ENCODE data around the gene C19orf47.
A peak's percentile ranks its signal among the peaks of the same experiment; 100 is the strongest.

The C19orf47 gene

DNA sequence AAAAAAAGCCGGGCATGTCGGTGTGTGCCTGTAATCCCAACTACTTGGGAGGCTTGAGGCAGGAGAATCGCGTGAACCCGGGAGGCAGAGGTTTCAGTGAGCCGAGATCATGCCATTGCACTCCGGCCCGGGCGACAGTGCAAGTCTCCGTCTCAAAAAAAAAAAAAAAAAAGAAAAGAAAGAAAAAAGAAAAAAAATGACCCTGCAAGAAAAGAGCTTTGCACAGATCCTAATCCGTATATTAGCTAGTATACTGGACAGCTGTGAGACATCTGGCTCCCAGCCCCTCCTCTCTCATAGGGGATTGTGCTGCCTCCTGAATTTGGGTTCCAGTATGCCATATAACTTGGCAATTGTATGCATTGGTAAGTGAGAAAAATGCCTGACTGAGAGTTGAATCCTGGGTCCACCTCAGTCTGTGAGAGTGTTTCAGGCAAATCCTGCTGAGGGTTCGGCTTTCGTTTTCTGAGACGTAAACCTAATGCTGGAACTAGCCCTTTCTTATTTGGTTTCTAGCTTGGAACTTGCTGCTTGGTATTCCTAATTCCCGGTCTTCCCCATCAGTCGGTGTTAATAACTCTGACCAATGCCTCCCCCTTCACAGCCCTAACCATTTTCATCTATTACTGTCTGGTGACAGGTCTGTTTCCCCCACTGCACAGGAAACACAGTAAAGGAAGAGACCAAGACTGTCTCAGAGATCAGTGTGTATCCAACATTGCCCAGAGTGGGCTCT lies 61.8 kb downstream of the C19orf47 start (continued):
- TF ChIP-seq, protein P1, sequence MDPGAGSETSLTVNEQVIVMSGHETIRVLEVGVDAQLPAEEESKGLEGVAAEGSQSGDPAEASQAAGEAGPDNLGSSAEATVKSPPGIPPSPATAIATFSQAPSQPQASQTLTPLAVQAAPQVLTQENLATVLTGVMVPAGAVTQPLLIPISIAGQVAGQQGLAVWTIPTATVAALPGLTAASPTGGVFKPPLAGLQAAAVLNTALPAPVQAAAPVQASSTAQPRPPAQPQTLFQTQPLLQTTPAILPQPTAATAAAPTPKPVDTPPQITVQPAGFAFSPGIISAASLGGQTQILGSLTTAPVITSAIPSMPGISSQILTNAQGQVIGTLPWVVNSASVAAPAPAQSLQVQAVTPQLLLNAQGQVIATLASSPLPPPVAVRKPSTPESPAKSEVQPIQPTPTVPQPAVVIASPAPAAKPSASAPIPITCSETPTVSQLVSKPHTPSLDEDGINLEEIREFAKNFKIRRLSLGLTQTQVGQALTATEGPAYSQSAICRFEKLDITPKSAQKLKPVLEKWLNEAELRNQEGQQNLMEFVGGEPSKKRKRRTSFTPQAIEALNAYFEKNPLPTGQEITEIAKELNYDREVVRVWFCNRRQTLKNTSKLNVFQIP (CRISPR knock-in tag; IDR thresholded peaks at IDR 0.05; ENCODE audit: borderline replicate concordance, low read depth), result no peak
- no peak for TF ChIP-seq GLIS3 (CRISPR knock-in tag; IDR thresholded peaks at IDR 0.05)
- TF ChIP-seq ZFP30 (CRISPR knock-in tag; IDR thresholded peaks at IDR 0.05), result no peak

DNA sequence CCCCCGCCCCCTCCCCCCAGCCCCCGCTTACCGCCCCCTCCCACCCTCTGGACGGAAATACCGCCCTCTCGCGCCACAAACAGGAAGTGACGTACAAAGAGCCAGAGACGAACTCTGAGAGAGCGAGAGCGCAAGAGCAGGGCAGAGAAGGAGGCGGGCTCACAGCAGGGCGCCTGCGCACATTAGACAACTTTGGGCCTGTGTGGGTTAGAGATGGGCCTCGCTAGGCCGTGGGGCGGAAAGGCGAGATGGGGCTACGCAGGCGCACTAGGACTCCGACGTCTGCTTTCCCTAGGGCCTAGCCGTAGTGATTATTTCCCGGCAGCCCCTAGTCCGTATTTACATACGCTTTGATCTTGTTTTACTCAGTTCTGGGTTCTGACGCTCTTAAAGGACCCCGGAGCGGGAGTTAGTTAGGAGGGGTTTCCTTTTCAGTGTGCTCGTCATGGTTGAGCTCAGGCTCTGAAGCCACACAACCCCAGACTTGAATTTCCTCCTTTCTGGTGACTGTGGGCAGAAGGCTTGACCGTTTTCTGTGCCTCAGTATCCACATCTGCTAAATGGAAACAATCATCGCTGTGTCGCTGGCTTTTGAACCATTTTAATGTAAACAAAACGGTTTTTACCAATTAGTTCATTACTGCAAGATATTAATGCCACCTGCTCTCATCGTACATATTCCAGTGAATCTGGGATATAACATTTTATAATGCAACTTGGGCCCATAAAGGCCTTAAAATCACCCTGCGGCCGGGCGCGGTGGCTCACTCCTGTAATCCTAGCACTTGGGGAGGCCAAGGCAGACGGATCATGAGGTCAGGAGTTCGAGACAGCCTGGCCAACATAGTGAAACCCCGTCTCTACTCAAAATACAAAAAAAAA lies 62.6 kb downstream of the C19orf47 start:
- TF ChIP-seq PPARA (CRISPR knock-in tag; IDR thresholded peaks at IDR 0.05; ENCODE audit: borderline replicate concordance) (0 out of 2 replicates have a peak, but pooled peaks have one; percentile 53), CSDC2 (CRISPR knock-in tag; IDR thresholded peaks at IDR 0.05) (no peak), TCF4 (CRISPR knock-in tag; IDR thresholded peaks at IDR 0.05; ENCODE audit: borderline replicate concordance) (no peak), ZFP30 (CRISPR knock-in tag; IDR thresholded peaks at IDR 0.05) (peak; percentile 32; the same call in 1 of the 2 replicates), ISL1 (CRISPR knock-in tag; IDR thresholded peaks at IDR 0.05) (no peak)
- TF ChIP-seq, protein P1 (CRISPR knock-in tag; IDR thresholded peaks at IDR 0.05; ENCODE audit: borderline replicate concordance, low read depth), result no peak
- TF ChIP-seq, protein P2, sequence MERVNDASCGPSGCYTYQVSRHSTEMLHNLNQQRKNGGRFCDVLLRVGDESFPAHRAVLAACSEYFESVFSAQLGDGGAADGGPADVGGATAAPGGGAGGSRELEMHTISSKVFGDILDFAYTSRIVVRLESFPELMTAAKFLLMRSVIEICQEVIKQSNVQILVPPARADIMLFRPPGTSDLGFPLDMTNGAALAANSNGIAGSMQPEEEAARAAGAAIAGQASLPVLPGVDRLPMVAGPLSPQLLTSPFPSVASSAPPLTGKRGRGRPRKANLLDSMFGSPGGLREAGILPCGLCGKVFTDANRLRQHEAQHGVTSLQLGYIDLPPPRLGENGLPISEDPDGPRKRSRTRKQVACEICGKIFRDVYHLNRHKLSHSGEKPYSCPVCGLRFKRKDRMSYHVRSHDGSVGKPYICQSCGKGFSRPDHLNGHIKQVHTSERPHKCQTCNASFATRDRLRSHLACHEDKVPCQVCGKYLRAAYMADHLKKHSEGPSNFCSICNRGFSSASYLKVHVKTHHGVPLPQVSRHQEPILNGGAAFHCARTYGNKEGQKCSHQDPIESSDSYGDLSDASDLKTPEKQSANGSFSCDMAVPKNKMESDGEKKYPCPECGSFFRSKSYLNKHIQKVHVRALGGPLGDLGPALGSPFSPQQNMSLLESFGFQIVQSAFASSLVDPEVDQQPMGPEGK (CRISPR knock-in tag; IDR thresholded peaks at IDR 0.05; ENCODE audit: borderline replicate concordance), result no peak
- ATAC-seq, result peak; percentile 94

DNA sequence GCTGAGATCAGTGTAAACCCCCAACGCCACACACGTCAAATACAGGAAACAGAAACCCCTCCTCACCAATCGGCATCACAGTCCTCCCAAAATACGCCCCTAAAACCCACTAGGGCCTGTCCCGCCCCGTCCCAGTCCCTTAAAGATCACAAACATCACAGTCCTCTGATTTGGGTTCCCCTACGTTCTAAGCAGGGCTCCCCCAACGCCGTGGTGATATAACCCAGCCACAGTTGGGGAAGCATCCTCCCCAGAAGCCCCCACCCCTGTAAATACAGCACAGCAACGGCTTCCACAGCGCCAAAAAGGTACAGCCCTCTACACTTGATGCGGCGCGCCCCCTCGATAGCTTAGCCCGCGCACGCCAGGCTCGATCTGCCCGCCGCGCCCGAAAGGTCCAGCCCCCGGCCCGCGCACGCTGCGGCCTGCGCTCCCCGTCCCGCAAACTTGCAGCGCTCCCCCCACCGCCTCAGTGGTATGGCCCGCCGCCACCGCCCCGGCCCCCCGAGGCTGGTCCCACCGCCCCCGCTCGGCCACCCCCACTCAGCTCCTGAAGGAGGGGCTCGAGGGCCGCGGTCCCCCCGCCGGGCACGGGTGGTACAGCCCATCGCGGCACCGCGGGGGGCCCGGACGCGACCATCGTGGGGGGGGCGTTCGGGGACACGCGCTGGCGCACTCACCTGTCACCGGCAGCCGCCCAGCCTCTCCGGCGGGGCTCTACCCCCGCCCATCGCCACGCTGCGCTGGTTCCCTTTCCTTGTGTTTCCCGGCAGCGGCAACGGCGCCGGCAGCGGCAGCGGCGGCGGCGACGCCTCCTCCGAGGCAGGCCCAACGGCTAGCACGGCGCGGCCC lies 63.5 kb downstream of the C19orf47 start, which contains the start of gene AKT2:
Gene AKT2, minus strand, starts transcription at position 845 of the 852 bp plus-strand sequence. CDS start 20,078 bp downstream, outside the sequence.
- peak; percentile 48 for ATAC-seq
- TF ChIP-seq OSR1 (CRISPR knock-in tag; IDR thresholded peaks at IDR 0.05) (no peak), ZNF70 (CRISPR knock-in tag; IDR thresholded peaks at IDR 0.05) (no peak), BACH2 (CRISPR knock-in tag; IDR thresholded peaks at IDR 0.05; ENCODE audit: borderline replicate concordance) (no peak), ZNF565 (CRISPR knock-in tag; conservative IDR thresholded peaks at IDR 0.05; ENCODE audit: low read depth) (no peak), RARB (CRISPR knock-in tag; IDR thresholded peaks at IDR 0.05) (no peak), GLIS3 (CRISPR knock-in tag; IDR thresholded peaks at IDR 0.05) (no peak), TCF4 (CRISPR knock-in tag; IDR thresholded peaks at IDR 0.05; ENCODE audit: borderline replicate concordance) (no peak), ZNF8 (CRISPR knock-in tag; IDR thresholded peaks at IDR 0.05) (no peak), SNAI2 (CRISPR knock-in tag; IDR thresholded peaks at IDR 0.05) (no peak), ARNTL (CRISPR knock-in tag; IDR thresholded peaks at IDR 0.05; ENCODE audit: borderline replicate concordance, low read depth) (no peak), ZC3H10 (CRISPR knock-in tag; IDR thresholded peaks at IDR 0.05) (no peak), TOX (CRISPR knock-in tag; IDR thresholded peaks at IDR 0.05; ENCODE audit: borderline replicate concordance) (no peak), ZFP3 (CRISPR knock-in tag; IDR thresholded peaks at IDR 0.05) (no peak), ISL1 (CRISPR knock-in tag; IDR thresholded peaks at IDR 0.05) (no peak), ZFP30 (CRISPR knock-in tag; IDR thresholded peaks at IDR 0.05) (no peak)
- TF ChIP-seq, protein P3, sequence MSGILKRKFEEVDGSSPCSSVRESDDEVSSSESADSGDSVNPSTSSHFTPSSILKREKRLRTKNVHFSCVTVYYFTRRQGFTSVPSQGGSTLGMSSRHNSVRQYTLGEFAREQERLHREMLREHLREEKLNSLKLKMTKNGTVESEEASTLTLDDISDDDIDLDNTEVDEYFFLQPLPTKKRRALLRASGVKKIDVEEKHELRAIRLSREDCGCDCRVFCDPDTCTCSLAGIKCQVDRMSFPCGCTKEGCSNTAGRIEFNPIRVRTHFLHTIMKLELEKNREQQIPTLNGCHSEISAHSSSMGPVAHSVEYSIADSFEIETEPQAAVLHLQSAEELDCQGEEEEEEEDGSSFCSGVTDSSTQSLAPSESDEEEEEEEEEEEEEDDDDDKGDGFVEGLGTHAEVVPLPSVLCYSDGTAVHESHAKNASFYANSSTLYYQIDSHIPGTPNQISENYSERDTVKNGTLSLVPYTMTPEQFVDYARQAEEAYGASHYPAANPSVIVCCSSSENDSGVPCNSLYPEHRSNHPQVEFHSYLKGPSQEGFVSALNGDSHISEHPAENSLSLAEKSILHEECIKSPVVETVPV (CRISPR knock-in tag; IDR thresholded peaks at IDR 0.05), result no peak
- TF ChIP-seq, protein P2 (CRISPR knock-in tag; IDR thresholded peaks at IDR 0.05; ENCODE audit: borderline replicate concordance), result no peak
